H1 (cell line): ENCODE measurements around the gene SERPINA6. TPM values are rescaled to one million over a fixed set of nuclear protein-coding genes. Genes with fewer than 3 reads are reported as not detected.
A peak's percentile ranks its signal among the peaks of the same experiment; 100 is the strongest.

ENCODE experiments used
- CTCF ChIA-PET: fragments of 300-600 bp; sonication (Branson Sonifier 250); formaldehyde crosslinking; loops from one replicate; lab custom pipeline; 2021; ENCODE audit not compliant: partially characterized antibody; lab: Charles Lee
- POLR2A ChIA-PET: fragments of 300-600 bp; sonication (Branson Sonifier 250); formaldehyde crosslinking; loops from one replicate; lab custom pipeline; 2021; ENCODE audit warnings: inconsistent platforms; ENCODE audit not compliant: partially characterized antibody; lab: Charles Lee
- DNase-seq, 2 experiments: peaks; one replicate each; pipeline versions ENCODE4 v3.0.0 to v3.0.0-alpha.2; 2010 to 2022; ENCODE audit warnings: low spot score in 2 of 2, low read depth in 1 of 2, mixed read lengths in 1 of 2
- FAIRE-seq: peaks from 2 replicates; lab custom pipeline; 2011; peaks lifted over from hg19 to GRCh38; lab: Jason Lieb, UNC
- H2AFZ ChIP-seq: 2 replicates; pipeline ENCODE4 v1.8.1; 2012; ENCODE audit warnings: low read length, inconsistent platforms
- H2AK5ac ChIP-seq: 2 replicates; pipeline ENCODE4 v1.6.1; 2013; ENCODE audit warnings: low read depth, low read length
- H2BK120ac ChIP-seq: replicated peaks from 2 replicates; pipeline ENCODE3; 2013; ENCODE audit warnings: low read depth, low read length, inconsistent platforms
- H2BK12ac ChIP-seq: 2 replicates; pipeline ENCODE4 v1.6.1; 2013; ENCODE audit warnings: low read depth, low read length
- H2BK15ac ChIP-seq: 2 replicates; pipeline ENCODE4 v1.6.1; 2013; ENCODE audit warnings: low read length
- H2BK20ac ChIP-seq: 2 replicates; pipeline ENCODE4 v1.6.1; 2013; ENCODE audit warnings: low read length
- H2BK5ac ChIP-seq: 2 replicates; pipeline ENCODE4 v1.6.1; 2013; ENCODE audit warnings: low read depth, low read length
- H3K14ac ChIP-seq: 2 replicates; pipeline ENCODE4 v1.6.1; 2013; ENCODE audit warnings: inconsistent platforms; ENCODE audit not compliant: insufficient read length
- H3K18ac ChIP-seq: 2 replicates; pipeline ENCODE4 v1.6.1; 2013; ENCODE audit warnings: low read length; ENCODE audit errors: extremely low read depth
- H3K23ac ChIP-seq: 2 replicates; pipeline ENCODE4 v1.6.1; 2013; ENCODE audit warnings: inconsistent platforms; ENCODE audit not compliant: insufficient read length
- H3K23me2 ChIP-seq: 2 replicates; pipeline ENCODE4 v1.6.1; 2013; ENCODE audit warnings: low read depth, low read length
- H3K27ac ChIP-seq: 2 replicates; pipeline ENCODE4 v1.6.1; 2011; ENCODE audit warnings: low read depth, low read length, inconsistent platforms
- H3K27me3 ChIP-seq, 4 experiments: replicated peaks in 1 of 4; 1 replicate in 1 of 4; 2 replicates in 3 of 4; pipeline versions ENCODE4 v1.6.1 to v1.8.1; 2011 to 2013; ENCODE audit warnings: low read length in 3 of 4, mild to moderate bottlenecking in 3 of 4, inconsistent platforms in 2 of 4, mixed read lengths in 2 of 4, moderate library complexity in 1 of 4; ENCODE audit not compliant: control insufficient read depth in 3 of 4, insufficient read depth in 3 of 4; ENCODE audit errors: extremely low read depth in 1 of 4
- H3K36me3 ChIP-seq, 4 experiments: 2 replicates each; pipeline versions ENCODE4 v1.6.1 to v1.8.1; 2011 to 2013; ENCODE audit warnings: mild to moderate bottlenecking in 4 of 4, low read length in 3 of 4, moderate library complexity in 2 of 4, control low read depth in 1 of 4, inconsistent platforms in 1 of 4; ENCODE audit not compliant: insufficient read depth in 4 of 4, control insufficient read depth in 2 of 4
- H3K4ac ChIP-seq: replicated peaks from 2 replicates; pipeline ENCODE3; 2013; ENCODE audit warnings: low read length, low read depth, mixed read lengths, inconsistent platforms; ENCODE audit not compliant: insufficient read length
- H3K4me1 ChIP-seq, 4 experiments: replicated peaks in 1 of 4; 1 replicate in 1 of 4; 2 replicates in 3 of 4; pipeline versions ENCODE4 v1.6.1 to v1.8.1; 2011 to 2013; ENCODE audit warnings: low read length in 3 of 4, inconsistent platforms in 2 of 4, mixed read lengths in 1 of 4; ENCODE audit not compliant: insufficient read depth in 4 of 4, control insufficient read depth in 3 of 4
- H3K4me2 ChIP-seq, 2 experiments: 2 replicates each; pipeline versions ENCODE4 v1.6.1 to v1.8.1; 2011 to 2013; ENCODE audit warnings: low read depth in 2 of 2, low read length in 2 of 2, control low read depth in 1 of 2, inconsistent platforms in 1 of 2, mild to moderate bottlenecking in 1 of 2; ENCODE audit not compliant: insufficient read depth in 1 of 2
- H3K4me3 ChIP-seq, 4 experiments: fragments of 200-600, 300-600 bp in 1 of 4; sonication (generic), shearing (Covaris generic), sonication (Bioruptor Twin) in 1 of 4; 2 replicates each; pipeline versions ENCODE4 v1.5.1 to v1.8.1; 2011 to 2016; ENCODE audit warnings: low read length in 4 of 4, low read depth in 3 of 4, control low read depth in 2 of 4, inconsistent platforms in 2 of 4, mild to moderate bottlenecking in 2 of 4, mixed read lengths in 1 of 4, moderate library complexity in 1 of 4; ENCODE audit not compliant: insufficient read depth in 2 of 4; ENCODE audit errors: extremely low read depth in 1 of 4
- H3K56ac ChIP-seq: replicated peaks from 2 replicates; pipeline ENCODE3; 2013; ENCODE audit warnings: low read depth, mild to moderate bottlenecking, mixed read lengths, low read length, inconsistent platforms; ENCODE audit not compliant: insufficient read length
- H3K79me1 ChIP-seq: 2 replicates; pipeline ENCODE4 v1.6.1; 2013; ENCODE audit warnings: low read depth, low read length, control low read depth
- H3K79me2 ChIP-seq, 2 experiments: 2 replicates each; pipeline versions ENCODE4 v1.6.1 to v1.8.1; 2012 to 2013; ENCODE audit warnings: low read length in 2 of 2, mild to moderate bottlenecking in 2 of 2, inconsistent platforms in 1 of 2; ENCODE audit not compliant: insufficient read depth in 2 of 2, control insufficient read depth in 1 of 2
- H3K9ac ChIP-seq, 4 experiments: replicated peaks in 1 of 4; 1 replicate in 1 of 4; 2 replicates in 3 of 4; pipeline versions ENCODE4 v1.6.1 to v1.8.1; 2011 to 2013; ENCODE audit warnings: low read depth in 3 of 4, low read length in 3 of 4, control low read depth in 2 of 4, mild to moderate bottlenecking in 2 of 4, moderate library complexity in 2 of 4, inconsistent platforms in 1 of 4; ENCODE audit errors: extremely low read depth in 1 of 4
- H3K9me3 ChIP-seq, 2 experiments: 2 replicates each; pipeline versions ENCODE4 v1.6.1 to v1.8.1; 2012 to 2013; ENCODE audit warnings: mild to moderate bottlenecking in 2 of 2, moderate library complexity in 2 of 2, control low read depth in 1 of 2, inconsistent platforms in 1 of 2, low read depth in 1 of 2, low read length in 1 of 2, mixed read lengths in 1 of 2; ENCODE audit not compliant: insufficient read depth in 2 of 2
- H4K20me1 ChIP-seq, 2 experiments: replicated peaks in 1 of 2; 2 replicates each; pipeline versions ENCODE3 to v1.8.1; 2011 to 2013; ENCODE audit warnings: inconsistent platforms in 2 of 2, low read length in 2 of 2, mild to moderate bottlenecking in 1 of 2; ENCODE audit not compliant: insufficient read depth in 2 of 2, control insufficient read depth in 1 of 2
- H4K5ac ChIP-seq: 2 replicates; pipeline ENCODE4 v1.6.1; 2013; ENCODE audit warnings: low read length, low read depth, mixed read lengths, inconsistent platforms; ENCODE audit not compliant: insufficient read length
- H4K8ac ChIP-seq: 2 replicates; pipeline ENCODE4 v1.8.0; 2013; ENCODE audit warnings: mild to moderate bottlenecking, moderate library complexity, low read length, inconsistent platforms; ENCODE audit not compliant: insufficient read depth; ENCODE audit errors: extremely low read depth
- H4K91ac ChIP-seq: replicated peaks from 2 replicates; pipeline ENCODE3; 2013; ENCODE audit warnings: low read length, mixed read lengths, inconsistent platforms; ENCODE audit not compliant: insufficient read length
- ASH2L ChIP-seq: fragments of 200-600, 300-600 bp; sonication (generic); IDR thresholded peaks from one replicate; pipeline ENCODE4 v1.7.1; 2017; ENCODE audit warnings: low read length
- CREB1 ChIP-seq: IDR thresholded peaks from 2 replicates; pipeline ENCODE4 v1.6.1; 2012; ENCODE audit warnings: inconsistent platforms
- EGR1 ChIP-seq: IDR thresholded peaks from 2 replicates; pipeline ENCODE4 v1.6.1; 2011; ENCODE audit warnings: low read depth, low read length, borderline replicate concordance
- POLR2A ChIP-seq, 2 experiments: IDR thresholded peaks; 1 replicate in 1 of 2; 2 replicates in 1 of 2; pipeline ENCODE4 v1.6.1; 2011; ENCODE audit warnings: low read depth in 2 of 2, low read length in 2 of 2, mild to moderate bottlenecking in 2 of 2; ENCODE audit errors: control extremely low read depth in 1 of 2
- TAF1 ChIP-seq: IDR thresholded peaks from 2 replicates; pipeline ENCODE4 v1.6.1; 2011; ENCODE audit warnings: mild to moderate bottlenecking, low read depth, low read length
- WGBS, 2 experiments: shearing (Covaris generic) in 1 of 2; methylation state at CpG; one replicate each; pipeline versions ENCODE4 v1.1.6 to v1.1.7; 2013 to 2015; ENCODE audit warnings: low lambda C conversion rate in 2 of 2, mixed read lengths in 2 of 2, inconsistent platforms in 1 of 2, low coverage in 1 of 2, missing lambda C conversion rate in 1 of 2; ENCODE audit not compliant: insufficient replicate concordance in 2 of 2, insufficient coverage in 1 of 2, insufficient read length in 1 of 2; ENCODE audit errors: extremely low coverage in 1 of 2, missing lambda C conversion rate in 1 of 2; 5-methylcytosine and 5-hydroxymethylcytosine counted together
- polyA plus RNA-seq, 7 experiments: library from polyadenylated mRNA; depleted of rRNA in 3 of 7; stranded (reverse) in 5 of 7; unstranded in 2 of 7; fragments of >200 nt in 5 of 7; fragments of 200-250 nt in 2 of 7; gene quantifications; 1 replicate in 5 of 7; 2 replicates in 1 of 7; 4 replicates in 1 of 7; pipeline versions ENCODE4 v1.2.1 to v1.2.3, GENCODE V29; 2011 to 2013; ENCODE audit warnings: missing spikeins in 2 of 7, mixed read lengths in 2 of 7
- total RNA-seq: library from RNA; stranded (reverse); fragmentation: NEBNext Ultra II Directional; extraction: Animal tissue kit (Norgen Biotek cat#: 25700); gene quantifications from 2 replicates; pipeline ENCODE4 v1.2.1, GENCODE V29; 2021
- TF ChIP-seq, protein P1 (sequence below): IDR thresholded peaks from 2 replicates; pipeline ENCODE4 v1.6.1; 2012; ENCODE audit warnings: inconsistent platforms
- TF ChIP-seq, protein P2 (sequence below): IDR thresholded peaks from 2 replicates; pipeline ENCODE4 v1.6.1; 2012; ENCODE audit warnings: inconsistent platforms

SERPINA6 gene
- total and polyA plus RNA-seq, 2 of the 8 experiments (the other 6 are each of a cell fraction or from before 2014, with no cell fraction given) = not detected

DNA sequence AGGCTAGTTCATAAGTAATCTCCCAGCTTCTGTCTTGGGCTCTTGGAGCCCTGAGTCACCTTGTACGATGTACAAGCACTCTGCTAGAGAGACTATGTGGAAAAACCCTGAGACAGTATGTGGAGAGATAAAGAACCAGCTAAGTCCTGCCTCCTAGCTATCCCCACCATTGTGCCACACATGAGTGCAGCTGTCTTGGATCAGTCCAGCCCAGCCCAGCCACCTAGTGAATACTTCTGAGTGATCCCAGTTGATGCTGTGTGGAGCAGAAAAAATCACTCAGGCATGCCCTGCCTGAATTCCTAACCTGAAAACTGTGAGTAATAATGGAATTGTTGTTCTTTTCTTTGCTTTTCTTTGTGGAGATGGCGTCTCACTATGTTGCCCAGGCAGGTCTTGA is 5.1 kb upstream of the SERPINA6 start:
- Histone ChIP-seq H2BK120ac (no peak overlapping the region), H3K23me2 (no peaks in the 10 kb centered on the region), H2BK20ac (no peak overlapping the region), H3K9ac (no peak overlapping the region), H3K27ac (no peak overlapping the region), H3K79me2 (no peaks in the 10 kb centered on the region), H4K8ac (no peak overlapping the region), H4K5ac (no peak overlapping the region), H3K36me3 (no peaks in the 10 kb centered on the region), H2BK12ac (no peak overlapping the region), H3K56ac (no peak overlapping the region), H3K4me1 (no peaks in the 10 kb centered on the region), H3K9me3 (no peaks in the 10 kb centered on the region), H2BK15ac (no peak overlapping the region), H2AK5ac (no peak overlapping the region), H2AFZ (no peak overlapping the region), H4K91ac (no peak overlapping the region)
- POLR2A ChIA-PET = no interaction called here
- peak in 1 of 2 experiments; percentile 13 for DNase-seq
- WGBS, 2 experiments = 70% methylated on average over 2 of the region's 2 CpGs; no CpG with 5 or more reads in 1 of the 2 experiments
- CTCF ChIA-PET = no interaction called here
- TF ChIP-seq TAF1 (no peak), ASH2L (no peak), POLR2A (IDR thresholded peaks at IDR 0.05; ENCODE audit: control extremely low read depth in 1 of 2, low read depth in 2 of 2, low read length in 2 of 2) (no peak), EGR1 (no peak), CREB1 (no peak)
- TF ChIP-seq, protein P1, sequence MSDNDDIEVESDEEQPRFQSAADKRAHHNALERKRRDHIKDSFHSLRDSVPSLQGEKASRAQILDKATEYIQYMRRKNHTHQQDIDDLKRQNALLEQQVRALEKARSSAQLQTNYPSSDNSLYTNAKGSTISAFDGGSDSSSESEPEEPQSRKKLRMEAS = no peak
- TF ChIP-seq, protein P2, sequence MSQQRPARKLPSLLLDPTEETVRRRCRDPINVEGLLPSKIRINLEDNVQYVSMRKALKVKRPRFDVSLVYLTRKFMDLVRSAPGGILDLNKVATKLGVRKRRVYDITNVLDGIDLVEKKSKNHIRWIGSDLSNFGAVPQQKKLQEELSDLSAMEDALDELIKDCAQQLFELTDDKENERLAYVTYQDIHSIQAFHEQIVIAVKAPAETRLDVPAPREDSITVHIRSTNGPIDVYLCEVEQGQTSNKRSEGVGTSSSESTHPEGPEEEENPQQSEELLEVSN = no peak
- TF ChIP-seq, all 59 proteins: peak for 0
- no peak for FAIRE-seq
- Histone ChIP-seq H2BK5ac (no peak overlapping the region), H3K27me3 (0 out of 7 replicates have a peak, but pooled peaks cover 0 to 2% (median 0%) of the 10 kb centered on the region in 4 experiments), H3K79me1 (no peaks in the 10 kb centered on the region), H3K14ac (no peak overlapping the region), H3K4ac (no peak overlapping the region), H3K4me2 (no peak overlapping the region), H3K18ac (no peak overlapping the region), H4K20me1 (no peaks in the 10 kb centered on the region), H3K4me3 (no peak overlapping the region), H3K23ac (no peak overlapping the region)
